HG03039 (cell line): ENCODE data around the gene TNFAIP2.

Source experiments
- ATAC-seq: cut with Tn5 transposase; IDR thresholded peaks from one replicate; pipeline ENCODE4 v1.9.1; 2021; ENCODE audit warnings: mild to moderate bottlenecking, moderate library complexity; ENCODE audit not compliant: unreplicated experiment

Gene TNFAIP2, protein sequence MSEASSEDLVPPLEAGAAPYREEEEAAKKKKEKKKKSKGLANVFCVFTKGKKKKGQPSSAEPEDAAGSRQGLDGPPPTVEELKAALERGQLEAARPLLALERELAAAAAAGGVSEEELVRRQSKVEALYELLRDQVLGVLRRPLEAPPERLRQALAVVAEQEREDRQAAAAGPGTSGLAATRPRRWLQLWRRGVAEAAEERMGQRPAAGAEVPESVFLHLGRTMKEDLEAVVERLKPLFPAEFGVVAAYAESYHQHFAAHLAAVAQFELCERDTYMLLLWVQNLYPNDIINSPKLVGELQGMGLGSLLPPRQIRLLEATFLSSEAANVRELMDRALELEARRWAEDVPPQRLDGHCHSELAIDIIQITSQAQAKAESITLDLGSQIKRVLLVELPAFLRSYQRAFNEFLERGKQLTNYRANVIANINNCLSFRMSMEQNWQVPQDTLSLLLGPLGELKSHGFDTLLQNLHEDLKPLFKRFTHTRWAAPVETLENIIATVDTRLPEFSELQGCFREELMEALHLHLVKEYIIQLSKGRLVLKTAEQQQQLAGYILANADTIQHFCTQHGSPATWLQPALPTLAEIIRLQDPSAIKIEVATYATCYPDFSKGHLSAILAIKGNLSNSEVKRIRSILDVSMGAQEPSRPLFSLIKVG

DNA sequence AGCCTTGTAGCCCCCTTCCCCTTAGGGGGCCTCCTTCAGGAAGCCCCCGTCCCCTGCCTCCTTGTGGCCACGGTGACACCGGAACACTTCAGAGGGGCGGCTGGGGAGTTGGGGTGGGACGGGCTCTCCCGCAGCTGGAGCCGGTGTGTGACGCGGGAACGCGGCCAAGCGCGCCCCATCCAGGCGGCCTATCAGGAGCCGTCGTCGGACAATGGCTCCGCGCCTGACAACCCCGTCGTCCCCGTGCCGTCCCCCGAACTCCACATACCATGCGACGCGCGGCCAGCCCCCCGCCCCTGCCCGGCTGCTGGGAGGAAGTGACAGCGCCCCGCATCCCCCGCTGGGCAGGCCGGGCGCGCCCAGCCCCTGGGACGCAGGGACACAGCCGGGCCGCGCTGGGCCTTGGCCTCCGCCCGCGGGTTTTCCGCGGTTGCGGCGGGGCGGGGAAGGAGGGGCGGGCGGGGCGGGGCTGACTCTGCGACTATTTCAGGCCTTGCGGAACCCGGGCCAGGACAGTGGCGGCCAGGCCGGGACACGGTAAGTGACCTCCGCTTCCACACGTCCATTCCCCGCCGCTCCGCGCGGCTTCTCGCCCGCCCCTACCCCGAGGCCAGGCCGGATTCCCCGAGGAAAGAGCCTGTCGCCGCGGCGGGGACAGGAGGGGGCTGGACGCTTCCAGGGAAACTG, at the start of gene TNFAIP2:
Gene TNFAIP2, plus strand, starts transcription at position 515 of the 687 bp plus-strand sequence. CDS start 2,997 bp downstream, outside the sequence.
- ATAC-seq = no peak

DNA sequence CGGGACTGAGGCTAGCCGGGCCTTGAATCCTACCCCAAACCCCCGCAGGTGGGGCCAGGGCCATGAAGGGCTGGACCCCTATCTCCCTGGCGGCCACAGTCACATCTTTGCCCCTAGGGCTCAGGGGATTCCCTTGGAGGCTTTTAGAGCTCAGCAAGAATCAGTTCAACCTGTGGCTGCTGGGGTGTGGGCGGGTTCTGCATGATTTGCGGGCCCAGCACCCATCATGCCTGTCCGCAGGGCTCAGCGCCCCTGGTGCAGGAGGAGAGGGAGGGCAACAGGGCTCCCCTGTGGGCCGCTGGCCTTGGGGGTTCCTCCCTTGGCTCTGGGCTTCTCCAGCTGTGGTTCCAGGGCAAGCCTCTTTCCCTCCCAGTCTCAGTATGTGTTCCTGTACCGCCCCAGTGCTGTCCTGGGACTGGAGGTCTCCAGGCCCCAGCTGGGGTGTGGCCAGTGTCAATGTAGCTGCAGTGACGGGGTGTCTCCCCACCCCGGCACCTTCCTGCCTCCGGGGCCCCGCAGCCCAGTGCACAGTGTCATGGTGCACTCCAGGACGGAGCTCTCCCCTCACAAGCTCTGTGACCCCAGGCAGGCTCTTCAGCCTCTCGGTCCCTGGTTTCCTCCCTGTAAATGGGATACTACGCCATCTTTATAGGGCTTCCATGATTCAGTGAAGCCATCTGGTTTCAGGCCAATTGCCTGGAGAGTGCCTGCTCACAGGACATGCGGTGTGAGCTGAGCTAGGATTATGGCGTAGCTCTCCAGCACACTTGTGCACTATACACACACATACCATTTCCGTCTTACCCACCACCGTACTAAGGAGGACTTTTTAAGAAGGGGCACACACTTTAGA, 49.2 kb upstream of the TNFAIP2 start:
- no peak for ATAC-seq

DNA sequence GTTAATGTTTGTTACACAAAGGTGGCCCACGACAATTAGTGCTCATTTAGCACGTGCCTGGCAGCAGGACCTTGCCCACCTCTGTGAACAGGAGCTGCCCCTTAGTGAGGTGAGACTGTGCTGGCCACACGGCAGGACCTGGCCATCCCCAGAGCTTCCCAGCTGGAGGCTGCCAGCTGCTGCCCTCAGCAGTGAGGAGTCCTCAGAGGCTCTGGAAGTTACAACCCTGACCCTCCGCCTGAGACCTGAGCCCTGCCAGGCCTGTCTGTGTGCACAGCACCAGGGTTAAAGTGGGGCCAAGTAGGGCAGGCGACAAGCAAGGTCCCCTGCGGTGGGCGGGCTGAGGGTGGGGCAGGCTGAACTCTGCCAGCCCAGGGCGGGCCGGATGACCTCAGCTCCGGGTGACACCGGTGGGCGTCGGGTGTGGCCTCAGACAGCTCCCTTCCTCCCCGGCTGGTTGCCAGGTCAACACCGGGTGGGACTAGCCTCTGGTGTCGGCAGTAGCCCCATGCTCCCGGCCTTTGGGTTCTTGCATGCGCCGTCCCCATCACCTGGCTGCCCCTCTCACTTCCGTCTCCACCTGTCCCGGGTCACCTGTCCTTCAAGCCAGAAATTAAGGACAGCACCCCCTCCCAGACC, 48.4 kb upstream of the TNFAIP2 start:
- ATAC-seq = no peak

DNA sequence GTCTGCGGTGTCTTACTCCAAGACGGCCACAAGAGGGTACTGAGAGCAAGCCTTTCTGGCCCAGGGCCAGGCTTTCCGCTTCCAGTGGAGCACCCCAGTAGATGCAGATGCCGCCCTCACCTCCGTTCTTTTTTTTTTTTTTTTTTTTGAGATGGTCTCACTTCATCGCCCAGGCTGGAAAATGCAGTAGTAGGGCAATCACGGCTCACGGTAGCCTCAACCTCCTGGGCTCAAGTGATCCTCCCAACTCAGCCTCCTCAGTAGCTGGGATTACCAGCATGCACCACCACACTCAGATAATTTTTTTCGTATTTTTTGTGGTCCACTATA, 44.9 kb upstream of the TNFAIP2 start:
- ATAC-seq = peak; percentile 41

DNA sequence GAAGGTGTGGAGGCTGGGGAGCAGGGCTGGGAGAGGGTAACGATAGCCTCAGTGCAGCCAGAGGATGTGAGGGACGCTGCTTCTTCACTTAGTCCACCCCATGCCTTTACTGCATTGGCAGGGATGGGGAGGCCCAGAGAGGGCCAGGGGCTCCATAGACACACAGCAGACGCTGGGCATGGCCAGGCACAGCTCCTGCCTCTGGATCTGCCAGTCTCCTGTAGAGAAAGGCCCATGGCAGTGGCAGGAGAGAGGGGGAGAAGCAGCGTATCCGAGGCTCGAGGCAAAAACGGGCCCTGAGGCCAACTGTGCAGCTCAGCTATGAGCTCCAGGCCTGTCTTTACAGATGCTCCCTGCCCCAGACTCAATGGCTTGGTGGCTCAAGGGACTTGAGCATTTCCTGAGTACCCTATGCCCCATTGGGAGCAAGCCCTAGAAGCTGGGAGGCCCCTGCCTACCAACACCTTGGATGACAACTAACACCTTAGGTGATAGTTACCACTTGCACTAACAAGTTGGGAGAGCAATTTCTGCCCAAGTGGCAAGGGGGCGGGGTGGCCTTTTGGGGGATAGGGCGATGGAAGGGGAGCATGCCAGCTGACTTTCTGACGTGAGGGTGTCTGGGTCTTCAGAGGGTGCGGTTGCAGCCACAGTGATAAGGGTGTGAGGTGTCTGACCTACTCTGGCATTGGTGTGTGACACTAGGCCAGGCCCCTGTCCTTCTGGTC, 44.2 kb upstream of the TNFAIP2 start:
- ATAC-seq = no peak

DNA sequence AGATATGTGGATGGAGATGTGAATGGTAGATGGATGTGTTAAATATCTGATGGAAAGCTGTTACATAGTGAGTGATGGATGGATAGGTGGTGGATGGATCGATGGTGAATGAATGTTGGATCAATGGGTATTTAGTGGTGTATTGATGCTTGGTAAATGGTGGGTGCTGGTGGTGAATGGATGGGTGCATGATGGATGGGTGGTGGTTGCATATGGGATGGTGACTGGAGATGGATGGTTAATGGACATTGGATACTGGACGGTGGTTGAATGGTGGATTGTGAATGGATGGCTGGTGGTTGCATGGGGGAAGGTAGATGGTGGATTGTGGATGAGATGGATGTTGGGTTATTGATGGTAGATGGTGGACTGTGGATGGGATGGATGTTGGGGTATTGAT, 41.3 kb upstream of the TNFAIP2 start:
- ATAC-seq = no peak

DNA sequence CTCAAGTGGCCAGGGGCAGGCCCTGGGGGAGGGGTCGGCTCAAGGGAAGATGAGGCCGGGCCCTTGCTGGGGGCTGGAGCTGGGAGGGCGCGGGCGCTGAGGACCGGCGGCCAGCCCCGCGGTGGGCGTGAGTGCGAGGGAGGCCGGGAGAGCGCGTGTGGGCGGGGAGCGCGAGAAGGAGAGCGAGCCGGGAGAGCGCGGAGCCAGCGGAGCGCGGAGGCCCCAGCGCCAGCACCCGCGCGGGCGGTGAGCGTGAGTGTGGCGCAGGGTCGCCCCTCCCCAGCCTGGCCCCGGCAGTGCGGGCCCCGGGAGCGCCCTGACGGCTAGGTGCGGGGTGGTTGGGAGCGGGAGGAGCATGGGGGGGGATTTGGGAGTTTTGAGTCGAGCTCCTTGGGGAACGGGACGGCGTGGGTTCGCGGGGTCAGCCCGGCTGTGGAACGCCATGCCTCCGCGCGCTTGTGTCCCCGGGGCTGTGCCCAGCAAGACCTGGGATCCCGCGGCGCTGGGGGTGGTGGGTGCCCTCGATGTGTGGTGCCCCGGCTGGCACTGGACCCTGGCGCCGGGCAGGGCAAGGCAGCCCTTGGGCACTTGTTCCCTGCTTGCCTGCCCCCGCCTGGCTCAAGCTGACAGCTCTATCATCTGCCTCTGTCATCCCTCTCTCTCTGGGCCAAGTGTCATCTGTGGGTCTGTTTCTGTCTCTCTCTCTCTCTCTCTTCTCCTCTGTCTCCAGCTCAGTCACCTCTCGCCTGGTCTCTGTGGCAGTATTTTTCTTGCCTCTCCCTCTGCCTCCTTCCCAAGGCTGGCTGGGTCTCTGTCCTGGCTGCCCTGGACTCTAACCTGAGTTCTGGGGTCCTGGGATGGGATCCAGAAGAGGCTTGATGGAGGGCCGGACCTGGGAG, 39.0 kb upstream of the TNFAIP2 start, which contains the start of gene LBHD2:
Gene LBHD2, plus strand, starts transcription at position 190 of the 899 bp plus-strand sequence. CDS start 1,803 bp downstream, outside the sequence.
- ATAC-seq = no peak

DNA sequence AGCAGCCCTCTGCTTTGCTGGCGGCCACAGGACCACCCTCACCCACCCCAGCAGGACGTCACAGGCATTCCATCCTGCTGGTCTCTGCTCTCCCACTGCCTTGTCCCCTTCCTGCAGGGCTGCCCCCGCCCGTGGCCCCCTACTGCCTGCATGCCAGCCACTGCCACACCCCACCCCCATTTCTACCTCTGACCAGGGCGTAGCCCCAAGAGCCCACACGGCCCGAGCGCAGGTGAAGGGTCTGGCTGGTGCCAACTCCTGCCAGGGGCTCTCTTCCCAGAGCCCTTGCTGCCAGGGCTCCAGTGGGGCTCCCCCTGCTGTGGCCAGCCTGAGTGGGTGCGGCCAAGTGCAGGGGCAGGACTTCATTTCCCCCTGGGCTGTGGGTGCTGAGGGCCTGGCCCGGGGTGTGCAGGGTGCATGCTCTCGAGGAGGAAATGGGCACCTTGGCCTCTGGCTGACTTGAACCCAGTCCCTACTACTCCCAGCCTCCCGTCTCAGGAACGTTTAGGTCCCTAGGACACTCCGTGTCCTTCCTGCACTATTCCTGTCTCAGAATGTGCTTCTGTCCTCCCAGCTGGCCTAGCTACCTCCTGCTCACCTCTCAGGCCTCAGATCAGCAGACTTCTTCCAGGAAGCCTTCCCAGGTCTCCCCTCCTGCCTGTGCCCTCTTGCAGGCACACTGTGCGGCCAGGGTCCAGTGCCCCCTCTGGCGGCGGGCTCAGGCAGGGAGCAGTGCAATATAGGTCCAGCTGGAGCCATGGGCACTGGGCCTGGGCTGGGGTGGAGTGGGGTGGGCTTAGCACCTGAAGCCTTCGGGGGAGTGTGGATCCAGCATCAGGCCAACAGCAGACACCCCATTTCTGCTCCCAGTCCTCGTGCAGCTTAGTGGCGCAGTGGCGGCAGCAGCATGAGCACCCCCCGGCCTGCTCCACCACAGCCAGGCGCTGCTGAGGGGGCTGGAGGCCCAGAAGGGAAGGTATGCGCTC, 37.9 kb upstream of the TNFAIP2 start:
- ATAC-seq = no peak

DNA sequence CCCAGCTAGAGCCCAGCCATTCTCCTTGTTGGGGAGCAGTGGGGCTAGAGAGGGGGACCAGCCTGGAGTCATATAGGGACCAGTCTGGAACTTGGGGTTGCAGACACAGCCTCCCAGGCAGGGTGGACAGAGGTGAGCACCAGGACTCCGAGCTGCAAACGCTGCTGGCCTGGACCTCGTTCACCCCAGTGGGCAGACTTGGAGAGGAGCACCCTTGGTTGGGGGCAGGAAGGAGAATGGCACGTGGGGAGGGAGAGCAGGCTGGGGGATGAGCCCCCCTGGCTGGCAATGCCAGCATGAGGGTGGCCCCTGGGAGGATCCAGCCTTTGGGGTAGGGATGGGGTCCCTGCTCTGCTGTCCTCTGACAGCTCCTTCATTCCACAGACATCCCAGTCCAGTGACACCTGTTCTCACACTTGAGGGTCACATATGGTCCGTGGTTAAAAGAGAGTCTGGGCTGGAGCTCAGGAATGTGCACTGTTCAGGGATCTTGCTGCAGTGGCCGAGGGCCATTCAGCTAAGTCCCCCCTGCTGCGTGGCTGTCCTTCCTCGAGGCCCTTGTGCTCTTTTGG, 36.4 kb upstream of the TNFAIP2 start:
- ATAC-seq = no peak

DNA sequence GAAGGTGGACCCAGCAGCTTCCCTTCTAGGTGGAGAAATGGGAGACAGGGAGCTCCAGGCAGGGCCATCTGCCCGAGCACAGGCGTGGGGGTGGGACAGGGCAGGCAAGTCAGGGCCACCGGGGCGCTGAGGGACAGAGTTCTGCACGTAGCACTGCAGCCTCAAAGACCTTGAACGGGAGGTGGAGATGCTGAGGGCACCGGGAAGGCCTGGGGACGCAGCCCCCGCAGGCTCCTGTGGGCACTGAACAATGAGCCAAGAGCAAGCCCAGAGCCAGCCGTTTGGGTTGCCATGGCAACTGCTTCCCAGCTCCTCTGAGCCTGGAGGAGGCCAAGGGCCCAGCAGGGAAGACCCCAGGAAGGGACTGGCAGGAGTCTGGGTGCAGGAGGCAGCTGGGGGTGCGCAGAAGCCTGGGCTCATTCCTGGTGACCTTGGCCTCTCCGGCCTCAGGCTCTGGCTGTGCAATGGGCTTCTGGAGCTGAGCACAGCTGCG, 35.9 kb upstream of the TNFAIP2 start:
- no peak for ATAC-seq

DNA sequence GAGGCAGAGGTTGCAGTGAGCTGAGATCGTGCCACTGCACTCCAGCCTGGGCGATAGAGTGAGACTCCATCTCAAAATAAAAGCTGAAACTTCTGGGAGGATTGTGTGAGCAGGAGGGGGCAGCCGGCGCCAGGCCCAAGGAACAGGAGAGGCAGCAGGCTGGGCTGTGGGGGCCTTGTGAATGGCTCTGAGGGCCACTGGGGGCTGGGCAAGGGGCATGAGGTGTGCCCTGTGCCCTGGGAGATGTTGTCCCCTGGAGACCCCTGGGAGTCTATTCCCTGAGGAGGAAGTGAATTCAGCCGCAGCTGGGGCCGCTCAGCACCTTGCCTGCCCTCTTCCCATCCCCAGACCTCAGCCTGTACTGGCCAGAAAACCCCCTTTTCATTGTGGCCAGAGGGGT, 34.3 kb upstream of the TNFAIP2 start:
- ATAC-seq = no peak

DNA sequence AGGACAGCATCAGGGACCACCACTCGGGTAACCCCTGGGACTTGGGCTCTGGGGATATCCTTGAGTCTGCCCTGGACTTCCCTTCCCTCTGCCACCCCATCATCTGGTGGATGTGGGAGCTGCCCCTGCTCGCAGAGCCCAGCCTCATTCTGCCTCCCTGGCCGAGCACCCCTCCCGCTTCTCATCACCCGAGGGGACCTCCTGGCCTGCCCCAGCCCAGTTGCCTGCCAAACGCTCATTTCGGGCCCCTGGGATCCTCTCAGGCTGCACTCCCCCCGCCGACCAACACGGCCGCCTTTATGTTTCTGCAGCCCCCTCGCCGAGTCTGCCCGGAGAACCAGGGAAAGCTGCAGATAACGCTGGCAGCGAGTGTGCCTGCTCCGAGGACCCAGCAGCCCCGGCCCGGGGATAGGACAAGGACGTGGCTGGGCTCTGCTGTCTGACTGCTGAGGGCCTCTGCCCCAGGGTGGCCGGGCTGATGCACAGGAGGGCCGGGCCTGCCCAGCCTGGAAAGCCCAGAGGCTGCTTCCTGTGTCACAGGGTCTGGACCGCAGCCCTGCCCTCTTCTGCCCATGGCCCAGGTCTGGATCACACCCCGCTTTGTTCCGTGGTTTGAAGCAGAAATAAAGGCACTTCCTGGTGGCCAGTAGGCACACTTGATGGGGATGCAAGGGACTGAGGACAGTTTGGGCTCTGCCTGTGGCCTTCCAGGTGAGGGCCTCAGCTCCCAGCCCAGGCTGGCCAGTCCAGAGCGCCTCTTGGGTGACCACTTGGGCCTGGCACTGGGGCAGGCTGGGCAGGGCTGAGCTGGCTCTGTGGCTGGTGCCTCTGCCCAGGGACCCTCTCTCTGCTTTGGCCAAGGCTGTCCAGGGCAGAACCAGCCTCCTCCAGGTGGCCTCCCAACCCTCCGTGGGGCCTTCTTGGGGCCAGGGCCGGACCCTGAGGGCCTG, 33.6 kb upstream of the TNFAIP2 start:
- ATAC-seq = no peak

DNA sequence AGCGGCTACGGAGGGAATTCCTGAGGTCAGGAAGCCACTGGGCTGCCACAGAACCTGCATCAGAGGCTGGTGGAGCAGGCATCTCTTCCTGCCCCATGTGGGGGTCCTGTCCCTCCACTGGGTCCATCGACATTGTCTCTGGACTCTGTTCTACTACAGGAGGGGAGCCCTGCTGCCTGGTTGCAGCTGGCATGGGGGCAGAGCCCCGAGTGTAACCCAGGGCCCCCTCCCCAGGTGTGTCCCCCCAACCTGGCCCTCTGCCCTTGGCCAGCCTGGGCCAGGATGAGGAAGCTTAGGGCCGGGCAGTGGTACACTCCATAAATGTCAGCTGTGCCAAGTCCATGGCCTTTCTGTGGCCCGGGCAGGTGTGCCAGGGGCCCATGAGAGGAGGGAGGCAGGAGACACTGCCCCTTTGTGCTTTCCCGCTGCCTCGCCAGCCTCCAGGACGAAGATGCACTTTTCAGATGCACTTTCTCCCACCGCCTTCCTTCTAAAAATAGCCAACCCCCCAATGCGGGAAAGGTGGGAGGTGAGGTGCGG, 32.7 kb upstream of the TNFAIP2 start:
- no peak for ATAC-seq

DNA sequence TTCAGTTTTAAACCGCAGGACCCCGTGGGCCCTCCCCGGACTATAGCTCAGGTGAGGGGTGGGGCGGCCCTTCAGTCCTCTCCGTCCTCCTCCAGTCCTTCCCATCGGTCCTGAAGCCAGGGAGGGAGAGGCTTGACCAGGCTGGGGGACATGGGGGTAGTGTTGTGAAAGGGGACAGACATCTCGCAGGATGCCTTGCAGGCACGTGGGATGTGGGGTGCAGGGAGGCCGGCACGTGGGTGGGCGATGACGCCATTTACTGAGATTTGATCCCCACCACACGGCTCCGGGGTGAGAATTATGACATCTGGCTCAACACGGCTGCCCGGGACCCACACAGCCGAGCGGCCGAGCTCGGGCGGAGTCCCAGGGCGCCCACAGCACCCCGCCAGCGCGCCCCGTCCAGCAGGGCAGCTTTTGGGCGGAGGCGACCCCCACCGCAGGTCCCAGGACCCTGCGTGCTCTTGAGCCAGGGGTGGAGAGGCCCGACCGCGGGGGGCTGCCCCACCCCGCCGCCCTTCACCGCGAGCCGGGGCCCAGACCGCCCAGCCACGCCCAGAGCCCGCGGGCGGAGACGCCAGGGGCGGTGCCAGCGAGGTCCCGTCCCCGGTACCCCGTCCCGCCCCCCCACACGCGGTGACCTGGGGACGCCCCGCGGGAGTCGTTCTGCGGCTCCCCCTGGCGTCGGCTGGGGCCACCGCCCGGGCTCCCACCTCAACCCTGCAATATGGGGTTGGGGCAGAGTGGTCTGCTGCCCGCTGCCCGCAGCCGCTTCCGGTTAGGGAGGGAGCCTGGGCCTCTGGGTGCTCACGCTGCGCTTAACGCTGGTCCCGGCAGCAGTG, 32.0 kb upstream of the TNFAIP2 start:
- no peak for ATAC-seq

DNA sequence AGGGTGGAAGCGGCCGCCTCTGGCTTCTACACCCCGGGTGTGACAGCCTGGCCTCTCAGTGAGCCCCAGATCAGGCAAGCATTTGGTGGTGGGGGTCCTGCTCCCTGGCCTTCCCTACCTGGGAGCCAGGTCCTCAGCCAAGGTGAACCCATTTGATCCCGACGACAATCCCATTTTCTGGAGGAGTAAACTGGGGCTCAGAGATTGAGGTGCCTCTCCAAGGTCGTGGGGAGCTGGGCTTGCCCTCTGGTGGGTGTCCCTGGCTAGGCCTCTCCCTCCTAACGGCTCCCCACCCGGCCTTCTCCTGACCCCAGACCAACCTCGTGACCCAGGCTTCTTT, 31.4 kb upstream of the TNFAIP2 start:
- no peak for ATAC-seq
